B cell (primary cell): Measurements from ENCODE around the gene LSM7. TPM values are rescaled to one million over a fixed set of nuclear protein-coding genes. Genes with fewer than 3 reads are reported as not detected.
A peak's percentile ranks its signal among the peaks of the same experiment; 100 is the strongest.

Source experiments
- ATAC-seq: fragments of 200-7000 bp; cut with Tn5 transposase; one replicate; pipeline ENCODE4 v1.10.0; 2021; ENCODE audit warnings: low read depth, mild to moderate bottlenecking, moderate number of reproducible peaks, moderate library complexity
- CTCF ChIA-PET: fragments of 350-600 bp; sonication (Branson Sonifier 250); formaldehyde crosslinking; loops from one replicate; lab custom pipeline; 2021; ENCODE audit warnings: antibody characterized with exemption, inconsistent platforms; lab: Charles Lee
- POLR2A ChIA-PET: fragments of 350-600 bp; sonication (Branson Sonifier 250); formaldehyde crosslinking; loops from one replicate; lab custom pipeline; 2021; ENCODE audit warnings: antibody characterized with exemption; lab: Charles Lee
- DNase-seq: peaks from one replicate; pipeline ENCODE4 v3.0.0; 2013
- H2AFZ ChIP-seq: 2 replicates; pipeline ENCODE4 v1.6.1; 2012; ENCODE audit warnings: mild to moderate bottlenecking, low read depth, low read length; ENCODE audit not compliant: insufficient read depth, poor library complexity, severe bottlenecking
- H3K27ac ChIP-seq, 2 donors: 1 replicate in 1 of 2; 2 replicates in 1 of 2; pipeline ENCODE4 v1.5.1; 2012 to 2013; ENCODE audit warnings: low read length in 2 of 2, mild to moderate bottlenecking in 2 of 2, moderate library complexity in 1 of 2
- H3K27me3 ChIP-seq, 4 experiments: fragments of 200-600 bp in 1 of 4; sonication (generic) in 1 of 4; replicated peaks in 1 of 4; 1 replicate in 2 of 4; 2 replicates in 2 of 4; pipeline versions ENCODE4 v1.6.1 to v1.7.0; 2013 to 2016; ENCODE audit warnings: low read length in 3 of 4, mild to moderate bottlenecking in 2 of 4, mixed read lengths in 1 of 4, moderate library complexity in 1 of 4; ENCODE audit not compliant: insufficient read depth in 4 of 4, control insufficient read depth in 3 of 4; ENCODE audit errors: control extremely low read depth in 1 of 4
- H3K36me3 ChIP-seq, 2 experiments: replicated peaks in 1 of 2; 1 replicate in 1 of 2; 2 replicates in 1 of 2; pipeline versions ENCODE4 v1.6.1 to v1.7.1; 2013; ENCODE audit warnings: low read length in 1 of 2; ENCODE audit not compliant: insufficient read depth in 2 of 2, control insufficient read depth in 1 of 2; ENCODE audit errors: control extremely low read depth in 1 of 2, extremely low read depth in 1 of 2
- H3K4me1 ChIP-seq, 2 donors: fragments of 200-600 bp in 1 of 2; sonication (generic) in 1 of 2; 1 replicate in 1 of 2; 2 replicates in 1 of 2; pipeline versions ENCODE4 v1.5.1 to v1.6.1; 2013 to 2017; ENCODE audit warnings: low read length in 2 of 2; ENCODE audit not compliant: control insufficient read depth in 2 of 2, insufficient read depth in 2 of 2
- H3K4me2 ChIP-seq: replicated peaks from 2 replicates; pipeline ENCODE3; 2012; ENCODE audit warnings: mild to moderate bottlenecking, low read depth, low read length; ENCODE audit not compliant: poor library complexity, severe bottlenecking
- H3K4me3 ChIP-seq, 5 experiments: fragments of 200-600 bp in 1 of 5; sonication (generic) in 1 of 5; 1 replicate in 3 of 5; 2 replicates in 2 of 5; pipeline versions ENCODE4 v1.5.1 to v1.7.0; 2011 to 2016; ENCODE audit warnings: low read length in 4 of 5, mild to moderate bottlenecking in 4 of 5, low read depth in 2 of 5, control low read depth in 1 of 5, moderate library complexity in 1 of 5; ENCODE audit not compliant: insufficient read depth in 1 of 5; ENCODE audit errors: control extremely low read depth in 1 of 5, extremely low read depth in 1 of 5
- H3K79me2 ChIP-seq: fragments of 200-600 bp; sonication (generic); one replicate; pipeline ENCODE4 v1.6.0; 2016; ENCODE audit warnings: low read length; ENCODE audit not compliant: control insufficient read depth, insufficient read depth
- H3K9ac ChIP-seq: fragments of 200-600 bp; sonication (generic); 2 replicates; pipeline ENCODE4 v1.6.1; 2017; ENCODE audit warnings: mild to moderate bottlenecking, low read length, moderate library complexity
- H3K9me3 ChIP-seq, 3 donors: one replicate each; pipeline versions ENCODE4 v1.6.1 to v1.7.1; 2013; ENCODE audit warnings: low read length in 2 of 3; ENCODE audit not compliant: control insufficient read depth in 2 of 3, insufficient read depth in 1 of 3; ENCODE audit errors: control extremely low read depth in 1 of 3
- H4K20me1 ChIP-seq: 2 replicates; pipeline ENCODE4 v1.6.0; 2012; ENCODE audit warnings: mild to moderate bottlenecking, low read length; ENCODE audit not compliant: insufficient read depth, control insufficient read depth, poor library complexity, severe bottlenecking
- H3K27ac Mint-ChIP-seq: one replicate; pipeline ENCODE4 v1.8.0; 2021; ENCODE audit warnings: mixed read lengths
- H3K27me3 Mint-ChIP-seq: one replicate; pipeline ENCODE4 v1.8.0; 2021; ENCODE audit warnings: mixed read lengths
- H3K4me1 Mint-ChIP-seq: one replicate; pipeline ENCODE4 v1.8.0; 2021; ENCODE audit warnings: mixed read lengths
- H3K4me3 Mint-ChIP-seq: one replicate; pipeline ENCODE4 v1.8.0; 2021; ENCODE audit warnings: mixed read lengths
- H3K9me3 Mint-ChIP-seq: one replicate; pipeline ENCODE4 v1.8.0; 2022; ENCODE audit warnings: mixed read lengths; ENCODE audit not compliant: insufficient read depth
- EZH2 ChIP-seq: IDR thresholded peaks from 2 replicates; pipeline ENCODE4 v1.6.1; 2012; ENCODE audit warnings: borderline replicate concordance, low read depth, mild to moderate bottlenecking, moderate library complexity, low read length; ENCODE audit not compliant: insufficient read depth, poor library complexity, severe bottlenecking
- WGBS: methylation state at CpG from one replicate; pipeline ENCODE4 v1.1.5; 2013; ENCODE audit warnings: missing lambda C conversion rate; ENCODE audit not compliant: insufficient coverage; 5-methylcytosine and 5-hydroxymethylcytosine counted together
- intact Hi-C: fragments of 100-400 bp; cut with micrococcal nuclease; formaldehyde crosslinking; loops from one replicate; pipeline ENCODE4 v1.10.0; 2022
- polyA plus RNA-seq: library from polyadenylated mRNA; depleted of rRNA; stranded (reverse); fragments of >200 nt; gene quantifications from 2 replicates; pipeline ENCODE4 v1.2.3, GENCODE V29; 2012
- total RNA-seq, 2 donors: library from RNA; stranded (reverse); fragments of 120-200 nt in 1 of 2; gene quantifications; 1 replicate in 1 of 2; 2 replicates in 1 of 2; pipeline versions ENCODE4 v1.2.3 to v1.2.4, GENCODE V29; 2013 to 2022
- TF ChIP-seq, protein P1 (sequence below): fragments of 200-600 bp; IDR thresholded peaks from one replicate; pipeline ENCODE4 v1.8.0; 2022; ENCODE audit warnings: antibody characterized with exemption, mild to moderate bottlenecking

LSM7 gene
- total and polyA plus RNA-seq, 2 donors (not counting 1 experiment from before 2014, with no cell fraction given) = 201 to 820 TPM

DNA sequence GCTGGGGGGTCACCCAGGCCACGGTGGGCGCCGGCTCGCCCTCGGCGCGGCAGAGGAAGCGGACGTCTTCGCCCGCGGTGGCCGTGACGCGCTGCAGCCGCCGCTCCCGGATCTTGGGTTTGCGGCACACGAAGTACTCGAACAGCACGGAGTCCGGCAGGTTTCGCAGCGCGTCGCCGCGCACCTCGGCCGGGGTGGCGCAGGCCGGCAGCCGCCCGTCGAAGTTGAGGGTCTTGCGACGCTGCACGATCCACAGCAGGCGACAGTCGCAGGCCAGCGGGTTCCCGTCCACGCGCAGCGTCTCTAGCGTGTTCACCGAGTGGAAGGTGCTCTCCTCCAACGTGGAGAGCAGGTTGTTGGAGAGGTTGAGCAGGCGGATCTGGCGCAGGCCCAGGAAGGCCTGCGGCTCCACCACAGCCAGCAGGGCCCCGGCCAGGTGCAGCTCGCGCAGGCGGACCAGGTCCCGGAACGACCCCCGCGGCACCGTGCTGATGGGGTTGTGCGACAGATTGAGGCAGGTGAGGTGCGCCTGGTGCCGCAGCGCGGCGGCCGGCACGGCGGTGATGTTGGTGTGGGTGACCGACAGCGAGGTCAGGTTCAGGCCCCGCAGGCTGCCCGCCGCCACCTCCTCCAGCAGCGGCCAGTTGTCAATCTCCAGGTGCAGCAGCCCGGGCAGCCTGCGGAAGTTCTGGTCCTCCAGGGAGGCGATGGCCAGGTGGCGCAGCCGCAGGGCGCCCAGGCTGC lies 37.8 kb downstream of the LSM7 start:
- peak overlapping the region; percentile 89 for H3K27ac Mint-ChIP-seq
- peak overlapping the region; percentile 30 to 82 (median 71) for H3K4me3 ChIP-seq
- TF ChIP-seq EZH2 = no peak
- TF ChIP-seq, protein P1, sequence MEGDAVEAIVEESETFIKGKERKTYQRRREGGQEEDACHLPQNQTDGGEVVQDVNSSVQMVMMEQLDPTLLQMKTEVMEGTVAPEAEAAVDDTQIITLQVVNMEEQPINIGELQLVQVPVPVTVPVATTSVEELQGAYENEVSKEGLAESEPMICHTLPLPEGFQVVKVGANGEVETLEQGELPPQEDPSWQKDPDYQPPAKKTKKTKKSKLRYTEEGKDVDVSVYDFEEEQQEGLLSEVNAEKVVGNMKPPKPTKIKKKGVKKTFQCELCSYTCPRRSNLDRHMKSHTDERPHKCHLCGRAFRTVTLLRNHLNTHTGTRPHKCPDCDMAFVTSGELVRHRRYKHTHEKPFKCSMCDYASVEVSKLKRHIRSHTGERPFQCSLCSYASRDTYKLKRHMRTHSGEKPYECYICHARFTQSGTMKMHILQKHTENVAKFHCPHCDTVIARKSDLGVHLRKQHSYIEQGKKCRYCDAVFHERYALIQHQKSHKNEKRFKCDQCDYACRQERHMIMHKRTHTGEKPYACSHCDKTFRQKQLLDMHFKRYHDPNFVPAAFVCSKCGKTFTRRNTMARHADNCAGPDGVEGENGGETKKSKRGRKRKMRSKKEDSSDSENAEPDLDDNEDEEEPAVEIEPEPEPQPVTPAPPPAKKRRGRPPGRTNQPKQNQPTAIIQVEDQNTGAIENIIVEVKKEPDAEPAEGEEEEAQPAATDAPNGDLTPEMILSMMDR = no peak
- peak overlapping the region in 1 of 2 donors; percentile 81 for H3K27ac ChIP-seq
- H3K9ac ChIP-seq = peak overlapping the region; percentile 69
- peaks cover 49 to 68% of the 10 kb centered on the region in 2 donors for H3K4me1 ChIP-seq
- POLR2A ChIA-PET = interaction anchor here (0.8 to 2.4 kb wide), 6 partner anchors 12 to 41 kb away, joined by 3 to 12 read pairs (median 4); no protein-coding TSS in a partner anchor
- H3K27me3 ChIP-seq = no peaks in the 10 kb centered on the region
- DNase-seq (peak; percentile 76), ATAC-seq (peak; percentile 9)
- H3K9me3 ChIP-seq = no peaks in the 10 kb centered on the region
- H2AFZ ChIP-seq = peak overlapping the region; percentile 50
- H3K36me3 ChIP-seq = peaks cover 0 to 19% of the 10 kb centered on the region in 2 experiments
- peaks cover 48% of the 10 kb centered on the region for H4K20me1 ChIP-seq
- CTCF ChIA-PET = interaction anchor here (0.9 to 2.0 kb wide), 3 partner anchors 12 to 20 kb away, joined by 3 to 9 read pairs (median 5); no protein-coding TSS in a partner anchor
- no peaks in the 10 kb centered on the region for H3K9me3 Mint-ChIP-seq
- no peaks in the 10 kb centered on the region for H3K27me3 Mint-ChIP-seq
- H3K79me2 ChIP-seq = peaks cover 65% of the 10 kb centered on the region
- peak overlapping the region; percentile 89 for H3K4me3 Mint-ChIP-seq
- intact Hi-C loops = no loop called here
- under 1% methylated on average over 82 of the region's 82 CpGs for WGBS
- peak overlapping the region; percentile 82 for H3K4me2 ChIP-seq
- peaks cover 57% of the 10 kb centered on the region for H3K4me1 Mint-ChIP-seq
